Stimulated activated CD8-positive, alpha-beta memory T cell treated with anti-CD3 and anti-CD28 coated beads, Interleukin-2, amount 100 ng/mL, for 48 hours (primary cell): ENCODE results near the gene NKAIN4.

Source experiments
- DNase-seq, 2 donors: peaks; one replicate each; pipeline ENCODE4 v3.0.0-alpha.2; 2020; ENCODE audit warnings: low read depth in 2 of 2

NKAIN4 gene

GRCh38 chr20:63288581-63289251 lies 34.5 kb upstream of the NKAIN4 start:
- no peak for DNase-seq

DNA sequence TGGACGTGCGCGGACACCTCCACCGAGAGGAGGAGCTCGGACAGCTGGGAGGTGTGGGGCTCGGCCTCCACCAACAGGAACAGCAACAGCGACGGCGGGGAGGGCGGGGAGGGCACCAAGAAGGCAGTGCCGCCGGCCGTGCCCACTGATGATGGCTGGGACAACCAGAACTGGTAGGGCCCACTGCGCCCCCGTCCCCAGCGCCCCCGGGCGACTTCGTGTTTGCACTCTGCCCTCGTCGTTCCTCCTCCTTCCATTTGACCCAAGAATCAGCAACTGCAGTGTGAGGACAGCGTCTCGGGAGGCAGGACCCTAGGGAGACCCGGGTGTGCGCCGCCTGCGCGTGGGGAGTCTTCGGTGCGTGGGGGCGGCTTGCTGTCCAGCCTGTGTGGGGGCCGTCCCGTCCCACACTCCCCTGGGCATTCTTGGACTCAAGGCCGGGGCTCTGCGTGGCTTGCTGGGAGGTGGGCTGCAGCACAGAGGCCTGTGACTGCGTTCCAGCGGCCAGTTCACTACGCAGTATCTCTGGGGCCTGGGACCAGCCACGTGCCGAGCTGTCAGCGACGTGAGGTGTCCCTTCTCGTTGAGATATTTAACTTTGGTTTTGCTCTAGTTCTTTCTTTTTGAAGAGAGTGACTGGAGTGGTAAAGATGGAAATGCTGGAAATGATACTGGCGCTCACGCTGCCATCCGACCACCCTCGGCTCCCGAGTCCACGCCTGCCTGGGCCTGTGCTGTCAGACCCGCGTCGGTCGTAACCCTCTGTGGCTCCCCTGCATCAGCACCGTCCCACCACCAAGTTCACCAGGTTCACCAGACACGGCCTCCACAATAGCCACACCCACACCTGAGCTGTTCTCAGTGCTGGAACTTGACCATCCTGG lies 33.7 kb upstream of the NKAIN4 start:
- DNase-seq, result no peak

- no peak for DNase-seq
Measured at GRCh38 chr20:63286781-63287696, 32.8 kb upstream of the NKAIN4 start.

DNA sequence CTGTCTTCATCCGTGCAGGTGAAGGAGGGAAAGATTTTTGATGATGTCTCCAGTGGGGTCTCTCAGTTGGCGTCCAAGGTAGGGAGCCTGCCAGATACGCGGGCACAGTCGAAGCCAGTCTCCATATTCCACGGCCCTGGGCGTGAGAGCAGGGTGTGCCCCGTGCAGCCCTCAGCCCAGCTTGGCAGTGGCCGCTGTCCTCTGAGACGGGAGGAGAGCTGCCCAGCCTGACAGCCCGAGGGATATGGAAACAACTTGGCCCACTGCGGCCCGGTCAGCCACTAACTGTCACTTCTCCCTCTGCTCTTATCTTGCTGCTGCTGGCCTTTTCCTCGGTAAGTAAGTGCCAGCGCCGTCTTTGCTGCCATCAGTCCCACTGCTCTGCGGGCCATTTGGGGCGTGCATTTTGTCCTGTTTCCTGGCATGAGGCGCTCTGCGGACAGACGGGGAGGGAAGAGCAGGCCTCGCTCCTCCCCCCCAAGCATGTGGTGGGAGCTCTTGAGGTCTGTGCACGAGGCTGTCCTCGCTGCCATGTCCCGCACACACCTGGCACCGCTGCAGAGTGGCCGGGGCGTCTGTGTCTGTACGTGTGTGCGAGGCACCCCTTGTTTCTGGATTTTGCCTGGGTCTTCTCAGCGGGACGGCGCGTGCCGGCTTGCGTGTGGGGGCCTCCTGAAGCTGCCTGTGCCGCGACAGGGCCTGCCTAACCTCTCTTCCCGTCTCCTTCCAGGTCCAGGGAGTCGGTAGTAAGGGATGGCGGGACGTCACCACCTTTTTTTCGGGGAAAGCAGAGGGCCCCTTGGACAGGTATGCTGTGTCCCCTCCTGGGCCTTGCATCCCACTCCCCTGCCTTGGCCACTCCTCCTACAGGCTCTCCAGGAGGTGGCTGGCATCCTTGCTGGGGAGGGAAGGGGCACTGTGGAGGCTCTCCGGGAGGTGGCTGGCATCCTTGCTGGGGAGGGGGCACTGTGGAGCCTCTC lies 31.7 kb upstream of the NKAIN4 start:
- no peak for DNase-seq

- no peak for DNase-seq
Measured at GRCh38 chr20:63284981-63285524, 30.8 kb upstream of the NKAIN4 start.

- no peak for DNase-seq
Measured at GRCh38 chr20:63284544-63284949, 30.3 kb upstream of the NKAIN4 start.

DNA sequence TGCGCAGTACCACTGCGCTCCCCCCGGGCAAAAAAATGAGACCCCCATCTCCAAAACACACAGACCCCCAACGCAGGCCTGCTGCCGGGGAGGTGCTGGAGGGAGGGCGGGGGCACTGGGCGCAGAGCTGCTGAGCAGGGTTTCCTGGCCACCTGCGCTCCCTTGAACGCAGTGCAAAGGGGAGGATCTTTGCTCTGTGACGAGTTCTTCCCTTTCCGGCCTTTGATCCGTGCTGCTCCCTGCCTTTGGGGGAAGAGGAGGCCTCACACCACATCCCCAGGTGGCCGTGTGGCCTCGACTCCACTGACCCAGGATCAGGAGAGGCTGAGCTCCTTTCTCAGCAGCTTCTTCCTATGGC lies 29.8 kb upstream of the NKAIN4 start:
- no peak for DNase-seq

- DNase-seq, result no peak
Measured at GRCh38 chr20:63283397-63284082, 29.3 kb upstream of the NKAIN4 start.

DNA sequence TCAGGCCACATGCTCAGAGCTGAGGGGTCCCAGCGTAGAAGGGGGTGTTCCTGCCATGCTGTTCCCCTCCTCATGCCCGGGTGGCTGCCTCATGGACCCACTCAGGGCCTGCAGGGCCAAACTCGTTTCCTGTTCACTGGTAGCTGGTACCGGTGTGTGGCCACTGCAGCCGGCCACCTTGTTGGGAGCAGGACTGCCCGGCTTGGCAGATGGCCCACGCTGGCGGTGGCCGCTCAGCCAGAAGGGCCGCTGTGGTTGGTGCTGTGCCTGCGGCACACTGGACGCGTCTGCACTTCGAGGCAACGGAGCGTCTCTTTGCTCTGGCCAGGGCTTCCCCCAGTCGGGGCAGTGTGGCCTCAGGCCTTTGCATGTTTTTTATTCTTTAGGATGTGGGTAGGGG lies 28.7 kb upstream of the NKAIN4 start:
- no peak for DNase-seq

GRCh38 chr20:63281742-63282665 lies 27.7 kb upstream of the NKAIN4 start:
- no peak for DNase-seq

DNA sequence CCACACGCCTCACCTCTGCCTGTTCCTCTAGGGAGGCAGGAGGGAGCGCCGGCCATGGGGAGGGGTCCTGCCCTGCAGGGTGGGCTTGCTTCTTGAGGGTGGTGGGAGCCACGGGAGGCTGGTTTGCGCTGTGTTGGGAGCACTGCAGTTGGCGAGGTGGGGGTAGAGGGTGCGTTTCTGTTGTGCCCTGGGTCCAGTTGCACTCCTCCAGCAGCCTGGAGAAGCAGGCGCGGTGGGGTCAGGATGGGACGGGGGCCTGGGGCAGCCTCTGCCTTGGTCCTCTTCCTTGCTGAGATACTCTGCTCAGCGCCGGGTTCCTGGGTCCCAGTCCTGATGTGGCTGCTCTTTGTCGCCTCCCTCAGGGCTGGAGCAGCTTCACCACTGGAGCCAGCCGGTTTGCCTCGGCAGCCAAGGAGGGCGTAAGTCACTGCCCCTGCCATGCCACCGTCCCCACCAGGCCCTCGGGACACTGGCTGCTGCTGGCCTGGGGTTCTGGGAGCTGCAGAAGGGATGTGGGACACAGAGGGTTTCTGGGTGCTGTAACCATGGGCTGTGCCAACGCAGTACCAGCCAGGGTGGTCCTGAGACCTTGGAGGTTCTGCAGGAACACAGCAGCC lies 26.8 kb upstream of the NKAIN4 start:
- DNase-seq, result no peak

DNA sequence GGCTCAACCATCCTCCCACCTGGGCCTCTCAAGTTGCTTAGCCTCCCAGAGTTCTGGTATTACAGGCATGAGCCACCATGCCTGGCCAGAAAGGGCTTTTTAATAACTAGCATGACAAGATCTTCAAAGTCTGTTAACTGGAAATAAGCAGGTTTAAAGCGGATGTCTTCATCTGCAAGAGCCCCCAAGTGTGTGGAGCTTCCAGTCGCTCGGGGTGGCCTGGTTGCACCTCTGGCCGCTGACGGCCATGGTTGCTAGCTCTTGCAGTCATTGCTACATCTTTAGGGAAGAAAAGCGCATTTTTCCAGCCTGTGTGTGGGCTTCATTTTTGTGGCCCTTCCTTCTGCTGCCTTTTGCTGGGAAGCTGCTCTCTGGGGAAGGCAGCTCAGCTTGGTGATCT lies 26.1 kb upstream of the NKAIN4 start:
- no peak for DNase-seq

GRCh38 chr20:63279931-63280330 lies 25.7 kb upstream of the NKAIN4 start:
- DNase-seq, result no peak

DNA sequence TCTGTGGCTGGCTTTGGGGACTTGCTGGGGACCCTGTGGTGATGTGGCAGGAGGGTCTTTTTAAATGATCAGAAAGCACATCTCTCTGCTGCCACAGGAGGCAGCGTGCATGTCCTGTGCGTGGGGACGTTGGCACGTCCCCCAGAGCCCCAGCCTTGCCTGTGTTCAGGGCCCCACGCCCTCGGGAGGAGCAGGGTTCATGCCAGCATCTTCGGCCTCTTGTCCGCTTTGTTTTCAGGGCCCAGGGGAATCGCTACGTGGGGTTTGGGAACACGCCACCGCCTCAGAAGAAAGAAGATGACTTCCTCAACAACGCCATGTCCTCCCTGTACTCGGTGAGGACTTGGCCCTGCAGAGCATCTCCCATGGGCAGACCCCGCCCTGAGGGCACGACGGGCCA lies 24.4 kb upstream of the NKAIN4 start:
- no peak for DNase-seq

- no peak for DNase-seq
Measured at GRCh38 chr20:63277466-63278272, 23.4 kb upstream of the NKAIN4 start.

GRCh38 chr20:63276956-63277355 lies 22.7 kb upstream of the NKAIN4 start:
- no peak for DNase-seq

- DNase-seq, result no peak
Measured at GRCh38 chr20:63275825-63276224, 21.6 kb upstream of the NKAIN4 start.
